Measurements from ENCODE around the gene KCNQ5.

KCNQ5 gene

DNA sequence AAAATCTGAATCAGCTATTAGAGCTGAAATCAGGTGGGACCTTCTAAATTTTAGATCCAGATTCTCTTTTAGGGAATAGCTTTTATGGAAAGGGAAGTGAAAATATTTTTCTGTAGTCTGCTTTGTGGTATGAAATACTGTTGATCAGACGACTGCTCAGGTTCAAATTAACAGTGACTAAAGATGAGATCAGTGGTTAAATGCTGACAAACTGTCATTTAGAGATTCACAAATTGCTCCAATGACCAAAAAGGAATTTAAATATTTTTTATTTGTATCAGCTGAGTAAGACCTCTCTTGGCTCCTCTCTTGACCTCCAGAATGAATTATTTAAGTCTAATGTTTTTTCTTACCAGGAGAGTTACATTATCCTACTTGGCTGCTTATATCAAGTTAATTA lies 77.3 kb downstream of the KCNQ5 start:
- Histone ChIP-seq H3K4me1 (ENCODE audit: control insufficient read depth, insufficient read depth, low read length) (no peaks in the 10 kb centered on the region), H3K27me3 (ENCODE audit: control insufficient read depth, insufficient read depth, low read length) (no peaks in the 10 kb centered on the region), H3K36me3 (ENCODE audit: control insufficient read depth, insufficient read depth, low read length) (no peaks in the 10 kb centered on the region), H3K9me3 (ENCODE audit: control insufficient read depth, low read length) (no peaks in the 10 kb centered on the region), H3K9ac (ENCODE audit: low read length) (no peak overlapping the region), H3K4me3 (ENCODE audit: low read length) (no peak overlapping the region)

- Histone ChIP-seq H3K9me3 (ENCODE audit: control insufficient read depth, low read length) (no peaks in the 10 kb centered on the region), H3K4me1 (ENCODE audit: control insufficient read depth, insufficient read depth, low read length) (no peaks in the 10 kb centered on the region), H3K27me3 (ENCODE audit: control insufficient read depth, insufficient read depth, low read length) (no peaks in the 10 kb centered on the region), H3K36me3 (ENCODE audit: control insufficient read depth, insufficient read depth, low read length) (no peaks in the 10 kb centered on the region), H3K4me3 (ENCODE audit: low read length) (no peak overlapping the region), H3K9ac (ENCODE audit: low read length) (no peak overlapping the region)
These were observed 80.6 kb downstream of the KCNQ5 start for GRCh38 chr6:72702421-72702820.

- no peaks in the 10 kb centered on the region for H3K36me3 ChIP-seq (ENCODE audit: control insufficient read depth, insufficient read depth, low read length)
- H3K9ac ChIP-seq (ENCODE audit: low read length) = no peak overlapping the region
- H3K27me3 ChIP-seq (ENCODE audit: control insufficient read depth, insufficient read depth, low read length) = no peaks in the 10 kb centered on the region
- H3K9me3 ChIP-seq (ENCODE audit: control insufficient read depth, low read length) = no peaks in the 10 kb centered on the region
- no peak overlapping the region for H3K4me3 ChIP-seq (ENCODE audit: low read length)
- H3K4me1 ChIP-seq (ENCODE audit: control insufficient read depth, insufficient read depth, low read length) = no peaks in the 10 kb centered on the region
These were observed 81.2 kb downstream of the KCNQ5 start for GRCh38 chr6:72703093-72703492.

DNA sequence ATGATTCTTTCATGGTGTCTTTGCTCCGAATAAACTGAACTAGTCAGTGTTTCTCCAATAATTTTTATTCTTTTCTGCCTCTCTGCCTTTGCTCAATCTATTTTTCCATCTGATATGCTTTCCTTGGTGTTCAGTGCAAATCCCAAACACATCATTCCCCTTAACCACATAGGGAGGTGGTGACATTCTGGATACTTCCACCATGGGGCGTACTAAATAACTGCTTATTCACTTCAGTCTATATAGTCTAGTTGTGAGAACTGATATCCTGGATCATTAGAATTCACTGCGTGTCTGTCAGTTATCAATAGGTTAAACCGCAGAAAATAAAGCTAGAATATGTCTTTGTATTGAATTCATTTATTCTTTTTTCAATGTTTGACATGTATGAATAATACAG lies 83.1 kb downstream of the KCNQ5 start:
- Histone ChIP-seq H3K27me3 (ENCODE audit: control insufficient read depth, insufficient read depth, low read length) (no peaks in the 10 kb centered on the region), H3K9ac (ENCODE audit: low read length) (no peak overlapping the region), H3K9me3 (ENCODE audit: control insufficient read depth, low read length) (no peaks in the 10 kb centered on the region), H3K36me3 (ENCODE audit: control insufficient read depth, insufficient read depth, low read length) (no peaks in the 10 kb centered on the region), H3K4me1 (ENCODE audit: control insufficient read depth, insufficient read depth, low read length) (no peaks in the 10 kb centered on the region), H3K4me3 (ENCODE audit: low read length) (no peak overlapping the region)

GRCh38 chr6:72709431-72709830 lies 87.6 kb downstream of the KCNQ5 start:
- Histone ChIP-seq H3K9ac (ENCODE audit: low read length) (no peak overlapping the region), H3K4me3 (ENCODE audit: low read length) (no peak overlapping the region), H3K9me3 (ENCODE audit: control insufficient read depth, low read length) (no peaks in the 10 kb centered on the region), H3K36me3 (ENCODE audit: control insufficient read depth, insufficient read depth, low read length) (no peaks in the 10 kb centered on the region), H3K4me1 (ENCODE audit: control insufficient read depth, insufficient read depth, low read length) (no peaks in the 10 kb centered on the region), H3K27me3 (ENCODE audit: control insufficient read depth, insufficient read depth, low read length) (no peaks in the 10 kb centered on the region)

DNA sequence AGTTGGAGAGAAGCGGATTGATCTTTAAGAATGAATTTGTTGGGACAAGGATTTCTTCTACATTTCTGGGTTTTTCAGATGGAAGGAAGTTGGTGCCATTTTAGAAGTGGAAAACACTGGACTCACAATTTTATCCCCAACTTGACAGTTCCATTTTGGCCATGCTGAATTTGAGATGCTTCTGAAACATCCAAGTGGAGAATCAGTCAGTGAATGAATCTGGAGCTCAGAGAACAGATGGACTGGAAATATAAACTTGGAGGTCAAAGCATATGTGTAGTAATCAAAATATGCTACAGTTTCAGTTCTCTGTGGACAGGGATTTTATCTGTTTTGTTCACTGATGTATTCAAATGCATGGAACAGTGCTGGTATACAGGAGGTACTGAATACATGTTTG lies 89.9 kb downstream of the KCNQ5 start:
- H3K9me3 ChIP-seq (ENCODE audit: control insufficient read depth, low read length) = no peaks in the 10 kb centered on the region
- H3K4me1 ChIP-seq (ENCODE audit: control insufficient read depth, insufficient read depth, low read length) = no peaks in the 10 kb centered on the region
- no peak overlapping the region for H3K4me3 ChIP-seq (ENCODE audit: low read length)
- no peaks in the 10 kb centered on the region for H3K36me3 ChIP-seq (ENCODE audit: control insufficient read depth, insufficient read depth, low read length)
- no peak overlapping the region for H3K9ac ChIP-seq (ENCODE audit: low read length)
- H3K27me3 ChIP-seq (ENCODE audit: control insufficient read depth, insufficient read depth, low read length) = no peaks in the 10 kb centered on the region

DNA sequence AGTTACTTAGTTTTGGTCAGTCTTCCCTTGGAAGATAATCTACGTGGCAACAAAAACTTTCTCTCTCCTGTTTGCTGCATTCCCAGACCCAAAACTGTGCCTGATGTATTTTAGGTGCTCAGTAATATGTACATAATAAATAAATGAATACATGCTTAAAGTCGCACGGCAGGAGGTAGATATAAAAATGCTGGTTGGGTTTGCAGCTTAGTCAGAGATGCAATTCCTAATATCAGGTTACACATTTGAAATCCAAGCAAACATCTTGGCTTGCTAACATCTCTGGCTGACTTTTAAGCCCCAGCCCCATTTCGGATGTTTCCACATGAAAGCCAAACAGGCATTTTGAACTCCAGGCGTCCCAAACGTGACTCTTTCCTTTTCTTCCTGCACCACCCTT lies 91.0 kb downstream of the KCNQ5 start:
- H3K4me3 ChIP-seq (ENCODE audit: low read length) = no peak overlapping the region
- no peaks in the 10 kb centered on the region for H3K9me3 ChIP-seq (ENCODE audit: control insufficient read depth, low read length)
- no peaks in the 10 kb centered on the region for H3K27me3 ChIP-seq (ENCODE audit: control insufficient read depth, insufficient read depth, low read length)
- no peaks in the 10 kb centered on the region for H3K36me3 ChIP-seq (ENCODE audit: control insufficient read depth, insufficient read depth, low read length)
- no peaks in the 10 kb centered on the region for H3K4me1 ChIP-seq (ENCODE audit: control insufficient read depth, insufficient read depth, low read length)
- no peak overlapping the region for H3K9ac ChIP-seq (ENCODE audit: low read length)

GRCh38 chr6:72715119-72715518 lies 93.3 kb downstream of the KCNQ5 start:
- Histone ChIP-seq H3K9ac (ENCODE audit: low read length) (no peak overlapping the region), H3K36me3 (ENCODE audit: control insufficient read depth, insufficient read depth, low read length) (no peaks in the 10 kb centered on the region), H3K27me3 (ENCODE audit: control insufficient read depth, insufficient read depth, low read length) (no peaks in the 10 kb centered on the region), H3K4me1 (ENCODE audit: control insufficient read depth, insufficient read depth, low read length) (no peaks in the 10 kb centered on the region), H3K9me3 (ENCODE audit: control insufficient read depth, low read length) (no peaks in the 10 kb centered on the region), H3K4me3 (ENCODE audit: low read length) (no peak overlapping the region)

DNA sequence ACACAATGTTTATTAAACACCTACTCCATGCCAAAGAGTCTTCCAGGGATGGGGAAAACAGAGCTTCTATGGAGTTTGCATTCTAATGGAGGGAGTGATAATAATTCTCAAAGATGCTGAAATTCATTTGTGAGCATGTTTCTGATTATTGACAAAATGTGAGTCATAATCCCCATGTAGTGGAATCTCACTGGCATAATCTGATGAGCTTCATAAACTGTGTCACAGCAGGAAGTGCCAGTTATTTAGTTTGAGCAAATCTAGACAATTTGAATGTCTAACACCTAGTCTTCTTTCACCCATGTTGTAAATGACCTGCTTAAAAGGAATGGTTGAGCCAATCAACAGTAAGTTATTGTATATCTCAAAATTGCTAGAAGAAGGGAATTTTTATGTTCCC lies 95.1 kb downstream of the KCNQ5 start:
- Histone ChIP-seq H3K4me1 (ENCODE audit: control insufficient read depth, insufficient read depth, low read length) (no peaks in the 10 kb centered on the region), H3K36me3 (ENCODE audit: control insufficient read depth, insufficient read depth, low read length) (no peaks in the 10 kb centered on the region), H3K27me3 (ENCODE audit: control insufficient read depth, insufficient read depth, low read length) (no peaks in the 10 kb centered on the region), H3K9ac (ENCODE audit: low read length) (no peak overlapping the region), H3K4me3 (ENCODE audit: low read length) (no peak overlapping the region), H3K9me3 (ENCODE audit: control insufficient read depth, low read length) (no peaks in the 10 kb centered on the region)

- Histone ChIP-seq H3K4me1 (ENCODE audit: control insufficient read depth, insufficient read depth, low read length) (no peaks in the 10 kb centered on the region), H3K9me3 (ENCODE audit: control insufficient read depth, low read length) (no peaks in the 10 kb centered on the region), H3K36me3 (ENCODE audit: control insufficient read depth, insufficient read depth, low read length) (no peaks in the 10 kb centered on the region), H3K9ac (ENCODE audit: low read length) (no peak overlapping the region), H3K27me3 (ENCODE audit: control insufficient read depth, insufficient read depth, low read length) (no peaks in the 10 kb centered on the region), H3K4me3 (ENCODE audit: low read length) (no peak overlapping the region)
These were observed 98.6 kb downstream of the KCNQ5 start for GRCh38 chr6:72720464-72720863.

DNA sequence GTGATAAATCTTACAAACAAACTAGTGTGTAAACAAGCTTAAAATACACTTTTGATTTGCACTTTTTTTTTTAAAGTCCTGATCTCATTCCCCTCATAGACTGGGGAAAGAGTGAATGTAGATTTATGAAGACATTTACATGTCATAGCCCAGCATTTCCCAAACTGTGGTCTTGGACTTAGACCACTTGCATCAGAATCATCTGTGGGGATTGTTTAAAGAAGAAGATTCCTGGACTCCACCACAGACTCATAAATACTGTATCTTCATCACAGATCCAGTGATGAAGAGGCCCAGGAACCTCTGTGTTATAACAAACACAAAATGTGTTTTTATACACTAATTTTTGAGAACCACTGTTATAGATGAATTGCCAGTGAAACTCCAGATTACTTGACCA lies 99.5 kb downstream of the KCNQ5 start:
- Histone ChIP-seq H3K9ac (ENCODE audit: low read length) (no peak overlapping the region), H3K27me3 (ENCODE audit: control insufficient read depth, insufficient read depth, low read length) (no peaks in the 10 kb centered on the region), H3K4me3 (ENCODE audit: low read length) (no peak overlapping the region), H3K4me1 (ENCODE audit: control insufficient read depth, insufficient read depth, low read length) (no peaks in the 10 kb centered on the region), H3K9me3 (ENCODE audit: control insufficient read depth, low read length) (no peaks in the 10 kb centered on the region), H3K36me3 (ENCODE audit: control insufficient read depth, insufficient read depth, low read length) (no peaks in the 10 kb centered on the region)

- no peak overlapping the region for H3K4me3 ChIP-seq (ENCODE audit: low read length)
- no peaks in the 10 kb centered on the region for H3K27me3 ChIP-seq (ENCODE audit: control insufficient read depth, insufficient read depth, low read length)
- H3K9me3 ChIP-seq (ENCODE audit: control insufficient read depth, low read length) = no peaks in the 10 kb centered on the region
- H3K36me3 ChIP-seq (ENCODE audit: control insufficient read depth, insufficient read depth, low read length) = no peaks in the 10 kb centered on the region
- no peak overlapping the region for H3K9ac ChIP-seq (ENCODE audit: low read length)
- no peaks in the 10 kb centered on the region for H3K4me1 ChIP-seq (ENCODE audit: control insufficient read depth, insufficient read depth, low read length)
These were observed 102.7 kb downstream of the KCNQ5 start for GRCh38 chr6:72724545-72724944.

GRCh38 chr6:72728706-72729343 lies 107.0 kb downstream of the KCNQ5 start:
- no peaks in the 10 kb centered on the region for H3K36me3 ChIP-seq (ENCODE audit: control insufficient read depth, insufficient read depth, low read length)
- no peaks in the 10 kb centered on the region for H3K4me1 ChIP-seq (ENCODE audit: control insufficient read depth, insufficient read depth, low read length)
- H3K9me3 ChIP-seq (ENCODE audit: control insufficient read depth, low read length) = no peaks in the 10 kb centered on the region
- H3K27me3 ChIP-seq (ENCODE audit: control insufficient read depth, insufficient read depth, low read length) = no peaks in the 10 kb centered on the region
- H3K4me3 ChIP-seq (ENCODE audit: low read length) = no peak overlapping the region
- no peak overlapping the region for H3K9ac ChIP-seq (ENCODE audit: low read length)
